HepG2 (cell line): Measurements from ENCODE around the gene DTNB. TPM values are rescaled to one million over a fixed set of nuclear protein-coding genes. Genes with fewer than 3 reads are reported as not detected.

Experiments
- ATAC-seq: fragments of 200-7000 bp; cut with Tn5 transposase; 3 replicates; pipeline ENCODE4 v1.9.1; 2020; ENCODE audit warnings: mild to moderate bottlenecking, moderate library complexity
- BruUV-seq: library from RNA; stranded (reverse); fragments of 400-500 nt; replicated peaks from 2 replicates; lab custom pipeline; 2021; lab: Mats Ljungman, UMichigan
- CTCF ChIA-PET: fragments of 300-600 bp; formaldehyde crosslinking; extraction: SDS; loops from one replicate; lab custom pipeline; 2021; ENCODE audit warnings: low total read pairs, inconsistent platforms, low intra/inter-chr PET ratio; lab: Yijun Ruan, JAX
- POLR2A ChIA-PET: fragments of 350-600 bp; sonication (Branson Sonifier 250); formaldehyde crosslinking; loops from one replicate; lab custom pipeline; 2020; ENCODE audit warnings: antibody characterized with exemption, inconsistent platforms; lab: Yijun Ruan, JAX
- DNase-seq: peaks from one replicate; pipeline ENCODE4 v3.0.0-alpha.2; 2015; ENCODE audit warnings: low spot score
- FAIRE-seq: peaks from 3 replicates; lab custom pipeline; 2011; peaks lifted over from hg19 to GRCh38; lab: Jason Lieb, UNC
- H2AFZ ChIP-seq: one replicate; pipeline ENCODE4 v1.6.1; 2011; ENCODE audit warnings: low read length, inconsistent platforms
- H3K27ac ChIP-seq: fragments of 300-600 bp; 3 replicates; pipeline ENCODE4 v1.8.0; 2011; ENCODE audit warnings: mixed run types, mild to moderate bottlenecking, mixed read lengths, low read length, inconsistent platforms; ENCODE audit not compliant: insufficient read depth; ENCODE audit errors: extremely low read length
- H3K27me3 ChIP-seq, 2 experiments: fragments of 200-600 bp in 1 of 2; 2 replicates in 1 of 2; 3 replicates in 1 of 2; pipeline versions ENCODE4 v1.6.0 to v1.8.0; 2011; ENCODE audit warnings: low read length in 2 of 2, mild to moderate bottlenecking in 2 of 2, moderate library complexity in 2 of 2, inconsistent platforms in 1 of 2; ENCODE audit not compliant: insufficient read depth in 2 of 2, control insufficient read depth in 1 of 2
- H3K36me3 ChIP-seq, 2 experiments: fragments of 200-600 bp in 1 of 2; replicated peaks in 1 of 2; 2 replicates in 1 of 2; 3 replicates in 1 of 2; pipeline versions ENCODE4 v1.5.1 to v1.8.0; 2011; ENCODE audit warnings: low read length in 2 of 2, inconsistent platforms in 1 of 2; ENCODE audit not compliant: insufficient read depth in 2 of 2, control insufficient read depth in 1 of 2
- H3K4me1 ChIP-seq: 2 replicates; pipeline ENCODE4 v1.5.1; 2012; ENCODE audit warnings: low read length, inconsistent platforms; ENCODE audit not compliant: insufficient read depth
- H3K4me2 ChIP-seq: 2 replicates; pipeline ENCODE4 v1.6.0; 2011; ENCODE audit warnings: low read depth, low read length, inconsistent platforms
- H3K4me3 ChIP-seq, 3 experiments: fragments of 200-600 bp in 1 of 3; sonication (generic), shearing (Covaris generic) in 1 of 3; replicated peaks in 1 of 3; 2 replicates each; pipeline ENCODE4 v1.5.1; 2011 to 2016; ENCODE audit warnings: low read length in 3 of 3, inconsistent platforms in 2 of 3, low read depth in 2 of 3, mild to moderate bottlenecking in 2 of 3, control low read depth in 1 of 3, mixed read lengths in 1 of 3; ENCODE audit not compliant: insufficient read depth in 1 of 3
- H3K79me2 ChIP-seq: one replicate; pipeline ENCODE4 v1.6.1; 2011; ENCODE audit warnings: low read length, inconsistent platforms; ENCODE audit not compliant: insufficient read depth
- H3K9ac ChIP-seq: 2 replicates; pipeline ENCODE4 v1.6.0; 2011; ENCODE audit warnings: mild to moderate bottlenecking, low read depth, low read length, inconsistent platforms; ENCODE audit not compliant: insufficient read depth
- H3K9me3 ChIP-seq: 2 replicates; pipeline ENCODE4 v1.5.1; 2012; ENCODE audit warnings: mild to moderate bottlenecking, low read length
- H4K20me1 ChIP-seq: 2 replicates; pipeline ENCODE4 v1.6.0; 2011; ENCODE audit warnings: inconsistent platforms, mild to moderate bottlenecking, low read length, moderate library complexity; ENCODE audit not compliant: insufficient read depth
- ATF7 ChIP-seq, 2 experiments: fragments of 450-650 bp in 1 of 2; sonication (generic) in 1 of 2; formaldehyde crosslinking in 1 of 2; IDR thresholded peaks; 2 replicates each; pipeline versions ENCODE4 v1.4.0 to v1.6.1; 2016 to 2020; ENCODE audit warnings: antibody characterized with exemption in 1 of 2, mild to moderate bottlenecking in 1 of 2, missing genetic modification reagents in 1 of 2
- DNMT1 ChIP-seq: sonication (generic); formaldehyde crosslinking; IDR thresholded peaks from 2 replicates; pipeline ENCODE4 v1.5.1; 2020; ENCODE audit warnings: mild to moderate bottlenecking, missing genetic modification reagents
- HDAC1 ChIP-seq: sonication (generic); formaldehyde crosslinking; IDR thresholded peaks from 2 replicates; pipeline ENCODE4 v1.5.1; 2020; ENCODE audit warnings: mild to moderate bottlenecking, missing genetic modification reagents
- MYNN ChIP-seq: sonication (generic); formaldehyde crosslinking; IDR thresholded peaks from 2 replicates; pipeline ENCODE4 v1.4.0; 2020; ENCODE audit warnings: mild to moderate bottlenecking, low read depth, missing genetic modification reagents
- NFAT5 ChIP-seq: sonication (generic); formaldehyde crosslinking; IDR thresholded peaks from 2 replicates; pipeline ENCODE4 v1.4.0; 2020; ENCODE audit warnings: missing genetic modification reagents
- RBM22 ChIP-seq: fragments of 200-400 bp; formaldehyde crosslinking; optimal IDR thresholded peaks from 2 replicates; pipeline ENCODE3; 2017; ENCODE audit warnings: mild to moderate bottlenecking, low read length, moderate library complexity
- SRSF4 ChIP-seq: fragments of 200-400 bp; formaldehyde crosslinking; IDR thresholded peaks from one replicate; pipeline ENCODE4 v1.6.1; 2018; ENCODE audit warnings: mild to moderate bottlenecking, low read depth, low read length, moderate library complexity; ENCODE audit not compliant: poor library complexity, severe bottlenecking
- ZBTB46 ChIP-seq: sonication (generic); formaldehyde crosslinking; IDR thresholded peaks from 2 replicates; pipeline ENCODE4 v1.4.0; 2020; ENCODE audit warnings: mild to moderate bottlenecking, missing genetic modification reagents, borderline replicate concordance
- ZNF12 ChIP-seq: sonication (generic); formaldehyde crosslinking; IDR thresholded peaks from 2 replicates; pipeline ENCODE4 v1.5.0; 2020; ENCODE audit warnings: missing genetic modification reagents
- ZNF331 ChIP-seq: sonication (generic); formaldehyde crosslinking; IDR thresholded peaks from 2 replicates; pipeline ENCODE4 v1.4.0; 2020; ENCODE audit warnings: missing genetic modification reagents
- ZNF333 ChIP-seq: sonication (generic); formaldehyde crosslinking; IDR thresholded peaks from 2 replicates; pipeline ENCODE4 v1.4.0; 2020; ENCODE audit warnings: mild to moderate bottlenecking, missing genetic modification reagents, borderline replicate concordance
- ZNF496 ChIP-seq: sonication (generic); formaldehyde crosslinking; IDR thresholded peaks from 2 replicates; pipeline ENCODE4 v1.8.1; 2023; ENCODE audit warnings: mild to moderate bottlenecking, moderate library complexity, missing genetic modification reagents; ENCODE audit not compliant: insufficient replicate concordance
- WGBS: methylation state at CpG from one replicate; pipeline ENCODE4 v1.1.6; 2017; ENCODE audit warnings: low lambda C conversion rate; 5-methylcytosine and 5-hydroxymethylcytosine counted together
- in situ Hi-C: cut with HindIII; loops from 2 replicates; pipeline ENCODE4 v1.10.0; 2017; ENCODE audit warnings: low pct_unique_long_range_greater_than_20kb; ENCODE audit not compliant: extremely low pct_ligation_motif_present
- intact Hi-C: fragments of 100-400 bp; cut with micrococcal nuclease; formaldehyde crosslinking; loops from one replicate; pipeline ENCODE4 v1.10.0; 2022; ENCODE audit not compliant: unreplicated experiment
- polyA plus RNA-seq, 8 experiments: library from polyadenylated mRNA; depleted of rRNA in 3 of 8; stranded (reverse) in 7 of 8; unstranded in 1 of 8; fragments of >200 nt; fragmentation: Illumina TruSeq in 4 of 8; extraction: Trizol in 4 of 8; gene quantifications; 2 replicates each; pipeline versions ENCODE4 v1.2.1 to v1.2.3, GENCODE V29; 2011 to 2016; ENCODE audit warnings: low read depth in 4 of 8, missing spikeins in 1 of 8, mixed read lengths in 1 of 8; ENCODE audit not compliant: insufficient read depth in 1 of 8
- total RNA-seq, 5 experiments: library from RNA; depleted of rRNA; stranded (reverse); fragments of >200 nt; fragmentation: Illumina TruSeq; extraction: Trizol; gene quantifications; 2 replicates each; pipeline ENCODE4 v1.2.3, GENCODE V29; 2016; ENCODE audit warnings: low read depth in 1 of 5
- TF ChIP-seq, protein P1 (sequence below): sonication (generic); formaldehyde crosslinking; IDR thresholded peaks from 2 replicates; pipeline ENCODE4 v1.8.0; 2022; ENCODE audit warnings: mild to moderate bottlenecking, missing genetic modification reagents; ENCODE audit not compliant: insufficient replicate concordance

The DTNB gene
- total and polyA plus RNA-seq, 2 of the 13 experiments (the other 11 are each of a cell fraction or from before 2014, with no cell fraction given): 14.4 to 23.9 TPM

DNA sequence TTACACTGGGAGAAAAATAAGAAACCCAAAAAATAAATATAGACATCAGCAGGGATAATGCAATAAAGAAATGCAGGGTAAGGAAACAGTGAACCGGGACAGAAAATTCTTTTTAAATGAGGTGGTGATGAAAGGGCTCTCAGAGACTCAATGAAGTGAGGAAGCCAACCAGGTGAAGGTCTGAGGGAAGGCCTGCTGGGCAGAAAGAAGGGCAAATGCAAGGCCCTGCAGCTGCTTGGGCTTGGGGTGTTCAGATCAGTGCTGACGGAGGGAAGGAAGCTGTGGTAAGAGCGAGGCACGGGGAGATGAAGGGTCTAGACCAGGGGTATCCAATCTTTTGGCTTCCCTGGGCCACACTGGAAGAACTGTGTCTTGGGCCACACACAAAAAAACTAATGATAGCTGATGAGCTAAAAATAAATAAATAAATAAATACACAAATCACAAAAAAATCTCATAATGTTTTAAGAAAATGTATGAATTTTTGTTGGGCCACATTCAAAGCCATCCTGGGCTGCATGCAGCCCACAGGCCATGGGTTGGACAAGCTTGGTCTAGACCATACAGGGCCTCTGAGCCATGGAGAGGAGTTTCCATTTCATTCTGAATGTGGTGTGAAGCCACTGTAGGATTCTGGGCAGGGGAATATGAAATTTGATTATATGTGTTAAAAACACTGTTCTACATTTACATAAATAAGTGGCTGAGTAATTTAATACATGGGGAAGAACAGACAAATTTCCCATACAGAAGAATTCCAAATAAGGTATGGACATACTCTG lies 235.3 kb downstream of the DTNB start (continued):
- TF ChIP-seq ZBTB46 (CRISPR knock-in tag) (no peak), ZNF12 (CRISPR knock-in tag) (no peak), ATF7 (IDR thresholded peaks at IDR 0.05) (no peak), ATF7 (CRISPR knock-in tag; IDR thresholded peaks at IDR 0.05) (no peak), DNMT1 (CRISPR knock-in tag) (no peak)
- TF ChIP-seq, protein P1, sequence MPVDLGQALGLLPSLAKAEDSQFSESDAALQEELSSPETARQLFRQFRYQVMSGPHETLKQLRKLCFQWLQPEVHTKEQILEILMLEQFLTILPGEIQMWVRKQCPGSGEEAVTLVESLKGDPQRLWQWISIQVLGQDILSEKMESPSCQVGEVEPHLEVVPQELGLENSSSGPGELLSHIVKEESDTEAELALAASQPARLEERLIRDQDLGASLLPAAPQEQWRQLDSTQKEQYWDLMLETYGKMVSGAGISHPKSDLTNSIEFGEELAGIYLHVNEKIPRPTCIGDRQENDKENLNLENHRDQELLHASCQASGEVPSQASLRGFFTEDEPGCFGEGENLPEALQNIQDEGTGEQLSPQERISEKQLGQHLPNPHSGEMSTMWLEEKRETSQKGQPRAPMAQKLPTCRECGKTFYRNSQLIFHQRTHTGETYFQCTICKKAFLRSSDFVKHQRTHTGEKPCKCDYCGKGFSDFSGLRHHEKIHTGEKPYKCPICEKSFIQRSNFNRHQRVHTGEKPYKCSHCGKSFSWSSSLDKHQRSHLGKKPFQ: no peak

- in situ Hi-C loops (no loop called here), intact Hi-C loops (no loop called here)
- POLR2A ChIA-PET: no interaction called here
- no peak overlapping the region for H3K27ac ChIP-seq
- H3K4me3 ChIP-seq: no peak overlapping the region
- no peak for ATAC-seq
- DNase-seq: no peak
- no peak overlapping the region for H3K4me2 ChIP-seq
- no peaks in the 10 kb centered on the region for H3K4me1 ChIP-seq
- H3K27me3 ChIP-seq: no peaks in the 10 kb centered on the region
- no peaks in the 10 kb centered on the region for H4K20me1 ChIP-seq
- 100% methylated on average over 1 of the region's 1 CpG for WGBS
- no peaks in the 10 kb centered on the region for H3K79me2 ChIP-seq
- no peak overlapping the region for H3K9ac ChIP-seq
- no TSS peak for BruUV-seq
- FAIRE-seq: no peak
- no peak overlapping the region for H2AFZ ChIP-seq
- no peaks in the 10 kb centered on the region; a peak in 1 of 5 replicates for H3K36me3 ChIP-seq
- H3K9me3 ChIP-seq: no peaks in the 10 kb centered on the region
- CTCF ChIA-PET: no interaction called here
- TF ChIP-seq ZNF331 (CRISPR knock-in tag) (no peak), SRSF4 (no peak), ZNF496 (no peak), HDAC1 (CRISPR knock-in tag) (no peak), RBM22 (no peak), NFAT5 (no peak), ZNF333 (CRISPR knock-in tag) (no peak), MYNN (no peak)
Measured at GRCh38 chr2:25435421-25435820, 238.0 kb downstream of the DTNB start.
